ENCODE data around the gene DYNC2H1.
A peak's percentile ranks its signal among the peaks of the same experiment; 100 is the strongest.

GRCh38 chr11:103202048-103202651 lies 92.9 kb downstream of the DYNC2H1 start:
- peak; percentile 28 to 73 (median 58) for TF ChIP-seq CTCF (IDR thresholded peaks at IDR 0.05)
- no peak for TF ChIP-seq POLR2A (IDR thresholded peaks at IDR 0.05)

All from adrenal gland (tissue), 5 donors.